WTC11 (cell line): ENCODE results near the gene TIAM2.

Experiments used
- ATF3 ChIP-seq: sonication (generic); formaldehyde crosslinking; conservative IDR thresholded peaks from 2 replicates; pipeline ENCODE4 v1.8.1; 2022; ENCODE audit warnings: mild to moderate bottlenecking, missing genetic modification reagents
- ZBTB21 ChIP-seq: sonication (generic); formaldehyde crosslinking; IDR thresholded peaks from 2 replicates; pipeline ENCODE4 v1.8.1; 2023; ENCODE audit warnings: mild to moderate bottlenecking, missing genetic modification reagents, borderline replicate concordance
- ZNF416 ChIP-seq: fragments of 250-450 bp; sonication (Bioruptor Pico); IDR thresholded peaks from 2 replicates; pipeline ENCODE4 v1.9.0; 2021; ENCODE audit warnings: mild to moderate bottlenecking, inconsistent platforms
- TF ChIP-seq, protein P1 (sequence below): fragments of 200-600 bp; IDR thresholded peaks from 2 replicates; pipeline ENCODE4 v1.8.0; 2022; ENCODE audit warnings: antibody characterized with exemption
- TF ChIP-seq, protein P2 (sequence below): sonication (generic); formaldehyde crosslinking; IDR thresholded peaks from 2 replicates; pipeline ENCODE4 v1.8.1; 2023; ENCODE audit warnings: mild to moderate bottlenecking, missing genetic modification reagents

- TF ChIP-seq, protein P1, sequence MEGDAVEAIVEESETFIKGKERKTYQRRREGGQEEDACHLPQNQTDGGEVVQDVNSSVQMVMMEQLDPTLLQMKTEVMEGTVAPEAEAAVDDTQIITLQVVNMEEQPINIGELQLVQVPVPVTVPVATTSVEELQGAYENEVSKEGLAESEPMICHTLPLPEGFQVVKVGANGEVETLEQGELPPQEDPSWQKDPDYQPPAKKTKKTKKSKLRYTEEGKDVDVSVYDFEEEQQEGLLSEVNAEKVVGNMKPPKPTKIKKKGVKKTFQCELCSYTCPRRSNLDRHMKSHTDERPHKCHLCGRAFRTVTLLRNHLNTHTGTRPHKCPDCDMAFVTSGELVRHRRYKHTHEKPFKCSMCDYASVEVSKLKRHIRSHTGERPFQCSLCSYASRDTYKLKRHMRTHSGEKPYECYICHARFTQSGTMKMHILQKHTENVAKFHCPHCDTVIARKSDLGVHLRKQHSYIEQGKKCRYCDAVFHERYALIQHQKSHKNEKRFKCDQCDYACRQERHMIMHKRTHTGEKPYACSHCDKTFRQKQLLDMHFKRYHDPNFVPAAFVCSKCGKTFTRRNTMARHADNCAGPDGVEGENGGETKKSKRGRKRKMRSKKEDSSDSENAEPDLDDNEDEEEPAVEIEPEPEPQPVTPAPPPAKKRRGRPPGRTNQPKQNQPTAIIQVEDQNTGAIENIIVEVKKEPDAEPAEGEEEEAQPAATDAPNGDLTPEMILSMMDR = no peak
- TF ChIP-seq, protein P2, sequence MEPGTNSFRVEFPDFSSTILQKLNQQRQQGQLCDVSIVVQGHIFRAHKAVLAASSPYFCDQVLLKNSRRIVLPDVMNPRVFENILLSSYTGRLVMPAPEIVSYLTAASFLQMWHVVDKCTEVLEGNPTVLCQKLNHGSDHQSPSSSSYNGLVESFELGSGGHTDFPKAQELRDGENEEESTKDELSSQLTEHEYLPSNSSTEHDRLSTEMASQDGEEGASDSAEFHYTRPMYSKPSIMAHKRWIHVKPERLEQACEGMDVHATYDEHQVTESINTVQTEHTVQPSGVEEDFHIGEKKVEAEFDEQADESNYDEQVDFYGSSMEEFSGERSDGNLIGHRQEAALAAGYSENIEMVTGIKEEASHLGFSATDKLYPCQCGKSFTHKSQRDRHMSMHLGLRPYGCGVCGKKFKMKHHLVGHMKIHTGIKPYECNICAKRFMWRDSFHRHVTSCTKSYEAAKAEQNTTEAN (CRISPR knock-in tag) = no peak
- TF ChIP-seq ZBTB21 (CRISPR knock-in tag) = no peak
- no peak for TF ChIP-seq ZNF416 (CRISPR knock-in tag)
- no peak for TF ChIP-seq ATF3 (CRISPR knock-in tag)
Observed at GRCh38 chr6:155014137-155014536, 19.0 kb downstream of the TIAM2 start.
